Posterior vena cava (tissue), 2 donors: ENCODE measurements around the gene MBD3L4. TPM values are rescaled to one million over a fixed set of nuclear protein-coding genes. Genes with fewer than 3 reads are reported as not detected.
"Not testable (repeated sequence)": the region's sequence is repeated elsewhere in the genome, so short reads cannot be mapped to it uniquely, and the experiment has no call there.

Experiments used
- DNase-seq: peaks from one replicate; pipeline ENCODE4 v3.0.0-alpha.2; 2020; ENCODE audit warnings: low spot score
- intact Hi-C, 2 donors: fragments of 100-400 bp; cut with DNase I; formaldehyde crosslinking; loops; one replicate each; pipeline versions ENCODE4 v1.14.1 to v1.14.2; 2022 to 2023
- long read RNA-seq, 2 donors: library from polyadenylated mRNA; unstranded; transcript quantifications; one replicate each; pipeline ENCODE4 v2.0.0, GENCODE V29; 2020 to 2021
- total RNA-seq, 2 donors: library from RNA; stranded (reverse); fragmentation: NEBNext Ultra II Directional; extraction: Animal tissue kit (Norgen Biotek cat#: 25700); gene quantifications; one replicate each; pipeline ENCODE4 v1.2.1, GENCODE V29; 2021
- donor health status: DM: yes; HTN: yes; CAD: no.
- donor health status: DM: yes; HTN: yes; CAD: no.

Gene MBD3L4
- total RNA-seq, result not detected
- long read RNA-seq, donor 1, result 0 reads
- long read RNA-seq, donor 2, result 0 reads

DNA sequence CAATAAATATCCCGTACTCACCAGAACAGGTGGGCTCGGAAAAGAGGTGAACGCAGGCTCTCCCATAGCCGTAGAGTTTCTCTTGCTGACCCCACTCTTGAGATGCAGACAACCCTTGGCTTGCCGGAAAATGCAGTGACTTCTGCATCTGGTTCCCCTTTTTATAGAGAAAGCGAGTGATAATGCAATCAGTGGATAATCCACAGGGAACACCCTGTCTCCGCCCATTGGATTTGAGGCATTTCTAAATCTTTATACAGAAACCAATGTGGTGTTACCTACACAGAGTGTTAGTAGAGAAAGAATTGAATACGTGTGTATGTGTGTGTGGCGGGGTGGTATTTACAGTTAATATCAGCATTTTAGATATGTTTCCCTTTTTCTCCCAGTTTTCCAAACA is at the start of gene MBD3L4:
MBD3L4 (minus strand) TSS at position 101 of the 400 bp plus-strand sequence; CDS start at position 66, 35 bp downstream.
- intact Hi-C loops, DNase-seq: not testable (repeated sequence)

DNA sequence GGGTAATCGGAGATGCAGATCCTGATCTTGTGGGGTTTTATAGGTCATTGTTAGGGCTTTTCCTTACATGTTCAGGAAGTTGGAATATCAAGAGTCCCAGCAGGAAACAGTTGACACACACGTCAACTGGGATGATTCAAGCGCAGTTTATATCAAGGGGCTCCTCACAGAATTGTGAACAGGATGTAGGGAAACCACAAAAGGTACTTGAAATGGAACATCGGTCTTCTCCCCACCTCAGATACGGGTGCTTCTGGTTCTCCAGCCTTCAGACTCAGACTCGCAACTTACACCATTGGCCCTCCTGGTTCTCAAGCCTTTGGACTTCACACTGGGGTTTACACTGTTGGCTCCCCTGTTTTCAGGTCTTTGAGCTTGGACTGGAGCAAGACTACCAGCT is 49.0 kb upstream of the MBD3L4 start:
- no peak for DNase-seq
- intact Hi-C loops, result no loop called here

DNA sequence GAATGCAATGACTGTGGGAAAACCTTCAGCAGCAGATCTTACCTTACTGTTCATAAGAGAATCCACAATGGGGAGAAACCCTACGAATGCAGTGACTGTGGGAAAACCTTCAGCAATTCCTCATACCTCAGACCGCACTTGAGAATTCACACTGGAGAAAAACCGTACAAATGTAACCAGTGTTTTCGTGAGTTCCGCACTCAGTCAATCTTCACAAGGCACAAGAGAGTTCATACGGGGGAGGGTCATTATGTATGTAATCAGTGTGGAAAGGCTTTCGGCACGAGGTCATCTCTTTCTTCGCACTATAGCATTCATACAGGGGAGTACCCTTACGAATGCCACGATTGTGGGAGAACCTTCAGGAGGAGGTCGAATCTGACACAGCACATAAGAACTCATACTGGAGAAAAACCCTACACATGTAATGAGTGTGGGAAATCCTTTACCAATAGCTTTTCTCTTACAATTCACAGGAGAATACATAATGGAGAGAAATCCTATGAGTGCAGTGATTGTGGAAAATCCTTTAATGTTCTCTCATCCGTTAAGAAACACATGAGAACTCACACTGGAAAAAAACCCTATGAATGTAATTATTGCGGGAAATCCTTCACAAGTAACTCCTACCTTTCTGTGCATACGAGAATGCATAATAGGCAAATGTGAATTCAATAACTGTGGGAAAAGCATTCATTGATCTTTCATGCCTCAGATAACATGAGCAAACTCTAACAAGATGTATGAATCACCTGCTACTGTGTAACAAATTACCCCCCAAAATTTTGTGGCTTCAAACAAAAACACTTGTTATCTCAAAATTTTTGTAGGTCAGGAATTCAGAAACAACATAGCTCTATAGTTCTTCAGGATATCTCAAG is 43.3 kb upstream of the MBD3L4 start:
- intact Hi-C loops, result no loop called here
- DNase-seq, result no peak

DNA sequence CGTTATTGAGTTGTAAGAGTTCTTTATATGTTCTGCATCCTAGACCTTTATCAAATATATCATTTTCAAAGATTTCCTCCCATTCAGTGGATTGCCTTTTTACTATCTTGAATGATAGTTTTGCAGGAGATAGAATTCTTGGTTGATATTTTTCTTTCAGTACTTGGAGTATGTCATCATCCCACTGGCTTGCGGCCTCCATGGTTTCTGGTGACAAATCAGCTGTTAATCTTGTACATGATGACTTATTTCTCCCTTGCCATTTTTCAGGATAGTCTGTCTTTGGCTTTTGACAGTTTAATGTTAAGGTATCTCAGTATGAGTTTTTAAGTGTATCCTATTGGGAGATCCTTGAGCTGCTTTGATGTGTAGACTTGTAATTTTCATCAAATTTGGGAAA is 38.0 kb upstream of the MBD3L4 start:
- intact Hi-C loops, result no loop called here
- no peak for DNase-seq

DNA sequence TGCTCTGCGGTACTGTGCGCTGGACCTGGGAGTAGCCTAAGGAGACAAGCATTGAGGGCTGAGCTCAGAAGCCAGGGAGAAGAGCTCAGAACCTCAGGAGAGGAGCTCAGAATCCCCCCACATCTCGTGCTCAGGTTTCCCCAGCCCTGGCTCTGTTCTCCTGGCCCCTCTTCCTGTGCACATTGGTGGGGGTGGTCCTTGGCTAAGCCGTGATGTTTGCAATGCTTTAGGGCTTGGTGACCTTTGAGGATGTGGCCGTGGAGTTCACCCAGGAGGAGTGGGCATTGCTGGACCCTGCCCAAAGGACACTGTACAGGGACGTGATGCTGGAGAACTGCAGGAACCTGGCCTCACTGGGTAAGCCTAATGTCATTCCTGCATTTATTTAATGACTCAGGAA is 36.2 kb upstream of the MBD3L4 start:
- no peak for DNase-seq
- intact Hi-C loops, result no loop called here

DNA sequence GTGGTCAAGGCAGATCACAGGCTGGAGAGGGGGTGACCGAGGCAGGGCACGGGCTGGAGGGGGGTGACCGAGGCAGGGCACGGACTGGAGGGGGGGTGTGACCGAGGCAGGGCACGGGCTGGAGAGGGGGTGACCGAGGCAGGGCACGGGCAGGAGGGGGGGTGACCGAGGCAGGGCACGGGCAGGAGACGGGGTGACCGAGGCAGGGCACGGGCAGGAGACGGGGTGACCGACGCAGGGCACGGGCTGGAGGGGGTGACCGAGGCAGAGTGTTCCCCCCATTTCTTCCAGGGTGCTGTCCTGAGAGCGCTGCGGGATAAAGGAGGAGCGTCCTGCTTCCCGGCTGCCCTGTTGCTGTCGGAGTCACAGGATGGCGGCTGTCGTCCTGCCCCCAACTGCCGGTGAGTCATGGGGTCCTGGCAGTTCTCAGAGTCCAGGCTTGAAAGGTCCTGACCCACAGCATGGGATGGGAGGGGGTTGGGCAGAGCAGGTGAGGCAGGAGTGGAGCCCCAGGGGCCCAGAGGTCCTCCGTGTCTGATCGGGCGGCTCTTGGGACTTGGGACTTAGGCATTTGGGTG is 34.8 kb upstream of the MBD3L4 start:
- intact Hi-C loops, result no loop called here
- DNase-seq, result no peak

DNA sequence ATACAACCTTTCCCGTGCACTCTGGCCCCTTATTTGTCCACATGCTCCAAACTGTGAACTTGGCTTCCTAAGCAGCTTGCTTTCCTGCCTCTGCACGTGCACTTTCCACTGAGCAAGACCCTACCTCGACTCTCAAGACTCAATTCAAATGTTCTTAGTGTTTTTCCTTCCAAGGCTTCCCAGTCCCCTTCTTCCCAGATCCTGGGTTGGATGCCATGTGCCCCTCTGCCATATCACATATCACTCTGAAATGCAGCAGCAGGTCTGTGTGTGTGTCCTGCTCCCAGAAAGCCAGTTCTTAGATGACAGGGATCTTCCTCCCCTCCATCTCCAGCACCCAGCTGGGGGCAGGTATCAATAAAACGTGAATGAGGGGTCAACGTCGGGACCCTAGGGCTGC is 32.6 kb upstream of the MBD3L4 start:
- intact Hi-C loops, result no loop called here
- no peak for DNase-seq

DNA sequence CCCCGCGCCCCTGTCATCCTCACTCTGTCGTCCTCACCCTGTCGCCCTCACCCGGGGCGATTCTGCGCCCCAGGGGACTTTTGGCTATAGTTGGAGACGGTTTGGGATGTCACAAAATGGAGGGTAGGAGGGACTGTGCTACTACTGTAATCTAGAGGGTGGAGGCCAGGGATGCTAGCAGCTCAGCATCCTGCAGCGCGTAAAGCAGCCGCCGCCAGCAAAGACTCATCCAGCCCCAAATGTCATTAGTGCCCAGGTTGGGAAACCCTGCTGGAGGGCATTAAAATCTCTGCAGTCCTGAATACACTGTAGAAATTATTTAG is 29.9 kb upstream of the MBD3L4 start:
- DNase-seq, result no peak
- intact Hi-C loops, result no loop called here

DNA sequence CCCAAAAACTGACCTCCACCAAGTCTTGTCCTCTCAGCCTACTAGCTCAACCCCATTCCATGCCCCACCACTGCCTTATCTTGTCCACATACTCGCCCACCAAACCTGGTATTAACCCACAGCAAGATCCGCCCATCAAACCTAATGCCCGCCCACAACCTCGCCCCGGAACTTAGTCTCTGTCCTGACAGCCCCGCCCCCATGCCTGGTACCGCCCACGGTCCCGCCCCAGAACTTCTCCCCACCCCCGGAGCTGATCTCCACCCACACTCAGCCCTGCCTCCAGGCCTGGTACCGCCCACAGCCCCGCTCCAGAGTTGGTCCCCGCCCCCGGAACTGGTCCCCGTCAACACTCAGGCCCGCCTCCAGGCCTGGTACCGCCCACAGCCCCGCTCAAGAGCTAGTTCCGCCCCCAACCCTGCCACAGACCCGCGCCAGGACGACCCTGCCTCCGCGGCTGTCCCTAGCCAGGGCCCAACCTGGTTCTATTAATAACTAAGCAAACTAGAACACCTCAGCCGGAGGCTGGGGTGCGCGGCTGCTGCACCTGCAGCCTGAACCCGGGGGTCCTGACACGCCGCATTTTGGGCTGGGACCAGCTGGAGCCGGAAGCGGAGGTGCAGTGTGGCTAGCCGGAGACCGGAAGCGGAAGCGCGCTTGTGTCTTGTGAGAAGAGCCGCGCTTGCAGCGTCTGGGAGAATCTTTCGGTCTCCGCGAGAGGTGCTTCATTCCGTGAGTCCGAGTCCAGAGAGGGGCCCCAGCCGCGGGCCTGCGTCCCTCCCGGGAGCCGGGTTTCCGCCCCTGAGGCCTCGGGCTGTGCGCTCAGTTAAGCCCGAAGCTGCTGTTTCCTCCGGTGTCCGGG is 29.3 kb upstream of the MBD3L4 start, which contains the start of gene ZNF557:
ZNF557 (plus strand) TSS at position 662 of the 862 bp plus-strand sequence. CDS start 5,372 bp downstream, outside the sequence.
- intact Hi-C loops, result no loop called here
- DNase-seq, result peak; percentile 100

DNA sequence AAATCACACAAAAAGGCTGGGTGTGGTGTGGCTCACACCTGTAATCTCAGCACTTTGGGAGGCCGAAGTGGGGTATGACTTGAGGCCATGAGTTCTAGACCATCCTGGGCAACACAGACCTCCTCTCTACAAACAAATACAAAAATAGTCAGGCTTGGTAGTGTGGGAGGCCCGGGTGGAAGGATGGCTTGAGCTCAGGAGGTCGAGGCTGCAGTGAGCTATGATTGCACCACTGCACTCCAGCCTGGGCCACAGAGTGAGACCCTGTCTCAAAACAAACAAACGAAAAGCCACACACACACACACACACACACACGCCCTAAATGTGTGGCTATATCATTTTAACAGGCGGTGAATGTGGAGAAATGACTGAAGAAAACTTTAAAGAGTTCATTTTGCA is 28.6 kb upstream of the MBD3L4 start:
- intact Hi-C loops, result no loop called here
- DNase-seq, result no peak

DNA sequence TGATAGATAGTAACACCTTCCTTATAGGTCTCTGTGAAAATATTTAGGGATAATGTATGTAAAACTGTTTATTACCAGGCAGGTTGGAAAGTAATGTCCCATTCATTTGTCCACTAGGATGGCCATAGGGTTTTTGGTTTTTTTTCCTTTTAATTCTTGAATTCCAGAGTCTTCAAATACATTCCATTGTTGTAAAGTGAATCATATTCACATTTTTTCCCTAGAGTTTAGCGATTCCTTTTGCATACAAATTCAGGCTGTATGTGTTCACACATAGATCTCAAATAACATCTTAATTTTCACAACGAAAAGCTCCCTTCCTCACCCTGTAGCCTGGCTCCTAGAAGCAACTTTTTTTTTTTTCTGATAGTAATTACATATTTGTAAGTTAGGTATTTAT is 27.7 kb upstream of the MBD3L4 start:
- intact Hi-C loops, result no loop called here
- DNase-seq, result no peak

DNA sequence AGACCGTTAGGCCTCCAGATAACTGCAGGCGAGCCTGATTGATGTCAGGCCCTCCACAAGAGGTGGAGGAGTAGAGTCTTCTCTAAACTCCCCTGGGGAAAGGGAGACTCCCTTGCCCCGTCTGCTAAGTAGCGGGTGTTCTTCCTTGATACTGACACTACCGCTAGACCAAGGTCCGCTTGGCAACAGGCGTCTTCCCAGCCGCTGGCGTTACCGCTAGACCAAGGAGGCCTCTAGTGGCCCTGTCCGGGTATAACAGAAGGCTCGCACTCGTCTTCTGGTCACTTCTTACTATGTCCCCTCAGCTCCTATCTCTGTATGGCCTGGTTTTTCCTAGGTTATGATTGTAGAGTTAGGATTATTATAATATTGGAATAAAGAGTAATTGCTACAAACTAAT is 27.1 kb upstream of the MBD3L4 start:
- DNase-seq, intact Hi-C loops: not testable (repeated sequence)

DNA sequence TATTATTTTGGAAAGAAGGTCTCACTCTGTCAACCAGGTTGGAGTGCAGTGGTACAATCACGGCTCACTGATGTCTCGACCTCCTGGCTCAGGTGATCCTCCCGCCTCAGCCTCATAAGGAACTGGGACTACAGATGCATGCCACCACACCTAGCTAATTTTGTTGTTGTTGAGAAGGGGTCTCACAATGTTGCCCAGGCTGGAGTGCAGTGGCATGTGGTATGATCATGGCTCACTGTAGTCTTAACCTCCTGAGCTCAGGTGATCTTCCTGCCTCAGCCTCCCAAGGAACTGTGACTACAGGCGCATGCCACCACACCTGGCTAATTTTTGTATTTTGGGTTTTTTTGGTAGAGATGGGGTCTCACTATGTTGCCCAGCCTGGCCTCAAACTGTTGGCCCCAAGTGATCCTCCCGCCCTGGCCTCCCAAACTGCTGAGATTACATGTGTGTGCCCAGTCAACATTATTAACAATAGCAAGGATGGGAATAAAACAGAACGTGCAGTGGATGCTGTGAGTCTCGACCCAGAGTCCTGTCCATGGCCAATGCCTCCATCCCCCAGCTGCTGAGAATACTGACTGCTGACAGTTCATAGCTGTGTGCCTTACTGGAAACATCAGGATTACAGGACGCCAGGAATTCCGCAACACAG is 23.9 kb upstream of the MBD3L4 start:
- intact Hi-C loops, result no loop called here
- DNase-seq, result no peak

DNA sequence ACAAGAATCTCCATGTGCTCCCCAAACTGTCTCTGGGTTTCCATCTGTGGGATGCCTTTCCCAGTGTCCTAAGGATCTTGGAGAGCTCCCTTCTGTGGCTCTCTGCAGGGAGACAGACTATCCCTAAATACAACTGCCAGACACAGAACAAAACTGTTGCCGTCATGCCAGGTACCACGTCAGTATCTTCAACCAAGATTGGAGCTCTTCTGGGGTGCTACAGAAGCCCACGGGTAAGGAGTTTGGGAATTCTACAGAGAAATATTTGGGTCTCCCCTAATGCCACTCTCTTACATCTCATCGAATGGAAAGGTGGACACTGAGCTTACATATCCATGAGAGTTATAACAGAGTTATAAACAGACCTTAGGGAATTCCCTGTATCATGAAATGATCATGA is 23.4 kb upstream of the MBD3L4 start:
- intact Hi-C loops, result no loop called here
- no peak for DNase-seq

DNA sequence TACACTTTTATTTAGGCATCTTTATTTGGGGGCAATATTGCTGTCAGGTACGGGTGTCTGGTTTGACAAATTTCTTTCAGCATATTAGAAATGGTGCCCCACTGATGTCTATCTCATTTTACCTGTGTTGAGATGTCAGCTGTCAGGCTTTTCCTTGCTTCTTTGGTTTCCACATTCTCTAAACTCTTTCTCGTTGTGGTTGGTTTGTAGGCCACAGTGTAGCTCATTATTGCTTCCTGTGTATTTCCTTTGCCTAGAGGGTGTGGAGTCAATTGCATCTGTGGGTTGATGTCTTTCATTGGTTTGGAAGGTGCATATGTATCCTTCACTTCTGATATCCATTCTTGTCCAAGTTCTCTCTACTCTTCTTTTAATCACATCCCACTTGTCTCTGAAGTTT is 20.0 kb upstream of the MBD3L4 start:
- DNase-seq, intact Hi-C loops: not testable (repeated sequence)

DNA sequence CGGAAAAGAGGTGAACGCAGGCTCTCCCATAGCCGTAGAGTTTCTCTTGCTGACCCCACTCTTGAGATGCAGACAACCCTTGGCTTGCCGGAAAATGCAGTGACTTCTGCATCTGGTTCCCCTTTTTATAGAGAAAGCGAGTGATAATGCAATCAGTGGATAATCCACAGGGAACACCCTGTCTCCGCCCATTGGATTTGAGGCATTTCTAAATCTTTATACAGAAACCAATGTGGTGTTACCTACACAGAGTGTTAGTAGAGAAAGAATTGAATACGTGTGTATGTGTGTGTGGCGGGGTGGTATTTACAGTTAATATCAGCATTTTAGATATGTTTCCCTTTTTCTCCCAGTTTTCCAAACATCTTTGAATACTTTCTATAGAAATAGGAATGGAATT is 18.6 kb upstream of the MBD3L4 start, which contains the start of gene MBD3L3:
MBD3L3 (minus strand) TSS at position 101 of the 400 bp plus-strand sequence; CDS start at position 30, 71 bp downstream.
- intact Hi-C loops, DNase-seq: not testable (repeated sequence)

DNA sequence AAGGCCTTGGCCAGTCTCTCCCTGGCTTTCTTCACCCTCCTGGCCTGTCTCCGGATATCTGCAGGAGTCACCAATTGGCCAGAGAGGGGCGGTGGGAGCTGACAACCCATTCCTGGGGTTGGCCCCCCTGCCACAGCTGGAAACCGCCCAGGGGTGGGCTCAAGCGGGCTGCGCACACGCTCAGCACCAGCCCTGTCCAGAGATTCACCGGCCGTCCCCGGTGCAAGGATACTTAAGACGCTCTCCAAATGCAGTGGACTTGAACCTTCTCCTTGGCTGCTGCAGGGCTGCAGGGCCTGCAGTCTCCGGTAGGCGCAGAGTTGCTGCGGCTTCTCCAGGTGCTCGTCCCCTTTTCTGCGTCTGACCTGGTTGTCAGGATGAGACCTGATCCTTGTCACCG is 16.4 kb upstream of the MBD3L4 start:
- DNase-seq, intact Hi-C loops: not testable (repeated sequence)

DNA sequence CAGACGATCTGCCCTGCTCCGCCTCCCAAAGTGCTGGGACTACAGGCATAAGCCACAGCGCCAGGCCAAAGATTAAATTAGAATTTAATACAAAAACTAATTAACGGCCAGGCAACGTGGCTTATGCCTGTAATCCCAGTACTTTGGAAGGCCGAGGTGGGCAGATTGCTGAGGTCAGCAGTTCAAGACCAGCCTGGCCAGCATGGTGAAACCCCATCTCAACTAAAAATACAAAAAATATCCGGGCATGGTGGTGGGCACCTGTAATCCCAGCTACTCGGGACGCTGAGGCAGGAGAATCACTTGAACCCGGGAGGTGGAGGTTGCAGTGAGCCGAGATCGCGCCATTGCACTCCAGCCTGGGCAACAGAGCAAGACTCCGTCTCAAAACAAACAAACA is 15.7 kb upstream of the MBD3L4 start:
- intact Hi-C loops, DNase-seq: not testable (repeated sequence)

DNA sequence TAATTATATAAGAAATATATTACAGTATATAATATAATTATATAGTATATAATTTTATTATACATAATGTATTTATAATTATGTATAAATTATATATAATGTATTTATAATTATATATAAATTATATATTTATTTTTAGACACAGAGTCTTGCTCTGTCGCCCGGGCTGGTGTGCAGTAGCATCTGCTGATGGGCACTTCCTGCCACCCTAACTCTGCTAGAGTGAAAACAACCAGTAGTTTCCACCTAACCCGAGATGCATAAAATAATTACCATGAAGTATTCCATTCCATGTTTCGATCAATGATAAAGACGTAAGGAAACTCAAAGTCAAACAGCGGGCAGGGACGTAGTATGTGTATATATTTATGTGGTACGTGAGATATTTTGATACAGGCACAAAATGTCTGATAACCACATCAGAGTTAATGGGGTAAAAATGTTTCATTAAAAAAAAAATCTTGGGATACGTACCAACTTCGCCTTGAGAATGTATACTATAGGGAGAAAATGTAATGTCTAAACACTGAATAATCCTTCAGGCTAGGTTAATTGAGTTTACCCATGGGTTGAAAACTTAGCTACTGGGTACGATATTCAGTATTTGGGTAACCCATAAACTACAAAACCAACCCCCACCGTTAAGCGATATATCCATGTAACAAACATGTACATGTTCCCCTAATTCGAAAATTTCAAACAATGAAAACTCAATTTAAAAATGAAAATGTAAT is 14.8 kb upstream of the MBD3L4 start:
- DNase-seq, intact Hi-C loops: not testable (repeated sequence)
